Suppressor macrophage (primary cell): ENCODE results near the gene FGD2.

Experiments used
- DNase-seq, 4 experiments: peaks; one replicate each; pipeline ENCODE4 v3.0.0-alpha.2; 2020 to 2022

Gene FGD2

DNA sequence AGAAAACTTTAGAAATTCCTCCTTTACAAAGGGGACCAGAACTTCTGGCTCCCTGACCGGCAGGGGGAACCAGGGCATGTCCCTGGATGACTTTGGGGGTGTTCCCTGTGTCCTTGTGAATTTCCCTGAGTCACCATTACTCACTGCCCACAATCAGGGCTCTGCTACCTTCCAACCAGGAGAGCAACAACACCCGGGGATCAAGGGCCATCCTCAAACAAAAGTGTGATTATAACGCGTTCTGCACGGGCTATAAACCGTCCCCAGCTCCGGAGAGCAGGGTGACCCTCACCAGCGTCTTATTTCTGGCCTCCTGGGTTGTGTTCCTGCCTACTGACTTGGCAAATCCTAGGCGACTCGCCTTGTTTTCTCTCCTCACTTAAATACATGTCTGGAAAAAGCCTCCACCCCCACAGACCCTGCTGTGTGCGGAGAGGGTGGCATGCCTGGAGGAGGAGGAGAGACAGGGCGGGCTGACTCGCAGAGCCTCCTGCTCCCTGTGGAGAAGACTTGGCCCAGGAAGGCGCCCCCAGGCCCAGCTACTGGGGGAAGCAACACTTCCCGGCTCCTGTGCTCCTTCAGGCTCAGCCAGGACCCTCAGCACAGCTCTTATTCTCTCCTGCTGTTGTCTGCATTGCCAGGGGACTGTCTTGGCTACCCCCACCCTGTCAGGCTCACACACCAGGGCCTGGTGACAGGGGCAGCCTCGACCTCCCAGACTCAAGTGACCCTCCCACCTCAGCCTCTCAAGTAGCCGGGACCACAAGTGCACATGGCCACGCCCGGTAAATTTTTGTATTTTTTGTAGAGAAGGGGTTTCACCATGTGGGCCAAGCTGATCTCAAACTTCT lies 54.1 kb downstream of the FGD2 start:
- DNase-seq = peak; percentile 68 to 88 (median 78)

DNA sequence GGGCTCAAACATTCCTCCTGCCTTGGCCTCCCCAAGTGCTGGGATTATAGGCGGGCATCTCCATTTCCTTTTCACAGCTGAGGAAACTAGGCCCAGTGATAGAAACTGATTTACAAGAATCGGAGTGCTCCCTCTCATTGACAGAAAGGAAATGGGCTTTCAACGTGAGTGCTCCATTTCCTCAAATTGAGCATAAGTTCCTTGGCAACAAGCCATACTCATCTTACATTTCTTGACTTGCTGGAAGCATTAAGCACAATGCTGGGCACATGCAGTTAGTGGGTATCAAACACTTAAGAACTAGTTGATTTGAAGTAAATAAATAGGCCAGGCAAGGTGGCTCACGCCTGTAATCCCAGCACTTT lies 54.7 kb downstream of the FGD2 start:
- DNase-seq = peak in 2 of 4 experiments; percentile 65 to 66

DNA sequence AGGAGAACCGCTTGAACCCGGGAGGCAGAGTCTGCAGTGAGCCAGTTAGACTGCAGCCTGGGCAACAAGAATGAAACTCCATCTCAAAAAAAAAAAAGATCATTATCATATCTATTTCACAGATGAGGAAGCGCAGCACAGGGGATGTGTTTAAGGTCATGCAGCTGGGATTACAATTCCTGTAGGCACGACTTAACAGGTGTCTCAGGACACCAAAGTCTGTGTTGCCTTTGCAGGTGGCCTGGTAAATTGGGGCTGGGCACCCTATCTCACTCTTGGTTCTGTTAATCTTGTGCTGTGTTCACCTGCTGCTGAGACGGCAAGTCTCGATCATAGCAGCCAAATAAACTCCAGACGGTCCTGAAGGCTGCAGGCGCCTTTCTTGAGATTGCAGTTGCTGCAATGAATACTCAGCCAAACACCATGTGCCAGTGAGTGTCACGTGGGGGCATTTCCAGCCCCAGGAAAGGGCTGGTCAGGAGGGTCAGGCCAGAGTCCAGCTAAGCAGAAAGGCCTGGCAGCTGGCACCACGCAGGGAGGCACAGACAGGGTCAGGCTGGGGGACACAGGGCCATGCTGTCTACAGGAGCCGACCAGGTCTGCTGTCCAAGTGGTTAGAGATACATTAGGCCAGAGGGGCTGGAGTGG lies 55.8 kb downstream of the FGD2 start:
- DNase-seq = no peak

DNA sequence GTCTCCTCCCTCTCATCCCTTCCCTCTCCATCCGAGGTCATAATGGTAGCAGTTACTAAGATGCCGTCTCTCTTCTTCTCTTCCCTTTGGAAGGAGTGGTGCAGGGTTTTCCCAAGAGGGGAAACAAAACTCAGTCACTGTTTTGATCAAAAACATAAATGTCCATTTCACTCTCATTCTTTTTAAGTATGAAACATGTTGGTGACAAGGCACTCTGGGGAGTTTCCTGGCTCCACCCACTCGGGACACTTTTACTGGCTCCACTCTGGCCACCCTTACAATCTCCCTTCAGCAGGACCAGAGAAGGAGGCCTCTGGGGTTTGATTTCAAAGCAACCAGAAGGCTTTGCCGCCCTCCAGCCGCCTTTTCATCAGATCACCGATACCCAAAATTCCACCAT lies 57.0 kb downstream of the FGD2 start:
- DNase-seq = no peak

GRCh38 chr6:37068356-37069270 lies 63.2 kb downstream of the FGD2 start:
- no peak for DNase-seq

DNA sequence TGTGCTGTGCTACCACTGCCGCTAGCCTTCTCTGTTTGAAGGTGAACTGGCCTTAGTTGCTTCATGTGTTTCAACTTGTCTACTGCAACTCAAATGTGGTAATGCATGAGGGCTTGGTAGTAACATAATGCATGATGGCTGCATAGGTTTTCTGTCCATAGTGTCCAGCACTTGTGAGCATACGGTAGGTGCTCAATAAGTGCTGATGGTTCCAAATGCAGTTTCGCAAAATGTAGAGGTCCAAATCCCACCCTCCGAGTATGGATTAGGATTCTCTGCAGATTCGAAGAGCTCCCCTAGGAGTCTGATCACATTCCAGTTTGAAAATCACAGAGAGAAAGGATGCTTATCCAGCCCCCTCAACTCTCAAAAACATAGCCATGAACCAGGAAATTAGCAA lies 64.2 kb downstream of the FGD2 start:
- DNase-seq = no peak

- DNase-seq = peak in 2 of 4 experiments; percentile 44 to 50
These were observed 67.1 kb downstream of the FGD2 start for GRCh38 chr6:37072526-37072925.

- no peak for DNase-seq
These were observed 68.8 kb downstream of the FGD2 start for GRCh38 chr6:37074053-37074827.

- peak in 1 of 4 experiments; percentile 35 for DNase-seq
These were observed 71.9 kb downstream of the FGD2 start for GRCh38 chr6:37077191-37077904.

- no peak for DNase-seq
These were observed 72.4 kb downstream of the FGD2 start for GRCh38 chr6:37077905-37078296.
